ENCODE results near the gene ZNF474. TPM values are rescaled to one million over a fixed set of nuclear protein-coding genes. Genes with fewer than 3 reads are reported as not detected.

Gene ZNF474
- total and polyA plus RNA-seq, 2 donors (not counting 1 experiment from before 2014, with no cell fraction given): 0.12 TPM; not detected in 1

DNA sequence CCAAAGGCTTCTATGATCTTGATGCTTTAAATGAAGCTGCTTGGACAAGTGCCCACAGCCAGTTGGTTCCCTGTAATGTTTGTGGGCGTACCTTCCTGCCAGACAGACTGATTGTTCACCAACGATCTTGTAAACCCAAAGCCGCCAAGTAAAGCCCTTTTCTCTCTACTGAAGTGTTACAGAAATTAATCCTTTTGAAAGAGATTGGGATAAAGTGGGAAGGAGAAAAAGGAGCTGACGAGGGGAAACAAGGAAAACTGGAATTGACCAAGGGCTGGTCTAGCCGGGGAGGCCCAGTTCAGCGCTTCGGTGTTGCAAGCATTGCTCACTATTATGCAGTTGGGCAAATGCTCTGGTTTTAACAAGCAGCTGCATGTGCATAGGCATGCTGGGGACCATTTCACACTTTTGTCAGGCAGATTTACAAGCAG lies 53.2 kb downstream of the ZNF474 start:
- Mint-ChIP-seq H3K27ac (no peak overlapping the region), H3K4me3 (no peak overlapping the region), H3K9me3 (ENCODE audit: insufficient read depth) (peaks cover 4% of the 10 kb centered on the region), H3K4me1 (no peaks in the 10 kb centered on the region), H3K27me3 (peaks cover 20% of the 10 kb centered on the region)
- POLR2A ChIA-PET: no interaction called here
- H2AFZ ChIP-seq (ENCODE audit: insufficient read depth, low read depth, low read length, poor library complexity, severe bottlenecking): no peak overlapping the region
- no peak overlapping the region for H3K27ac ChIP-seq (ENCODE audit: low read length in 2 of 2)
- no peaks in the 10 kb centered on the region for H3K4me1 ChIP-seq (ENCODE audit: control insufficient read depth in 2 of 2, insufficient read depth in 2 of 2, low read length in 2 of 2)
- CTCF ChIA-PET: no interaction called here
- H3K9me3 ChIP-seq (ENCODE audit: control extremely low read depth in 1 of 3, control insufficient read depth in 2 of 3, insufficient read depth in 1 of 3, low read length in 2 of 3): no peaks in the 10 kb centered on the region
- no peak for ATAC-seq (ENCODE audit: low read depth)
- intact Hi-C loops (cut with micrococcal nuclease): no loop called here
- H3K27me3 ChIP-seq (replicated peaks in 1 of 4; ENCODE audit: control extremely low read depth in 1 of 4, control insufficient read depth in 3 of 4, insufficient read depth in 4 of 4, low read length in 3 of 4): peaks cover 0 to 2% (median 0%) of the 10 kb centered on the region in 4 experiments
- H3K4me2 ChIP-seq (replicated peaks; ENCODE audit: low read depth, low read length, poor library complexity, severe bottlenecking): no peak overlapping the region
- DNase-seq: no peak
- H3K4me3 ChIP-seq (ENCODE audit: control extremely low read depth in 1 of 5, extremely low read depth in 1 of 5, insufficient read depth in 1 of 5, low read depth in 2 of 5, low read length in 4 of 5): no peak overlapping the region
- H3K9ac ChIP-seq (ENCODE audit: low read length): no peak overlapping the region
- TF ChIP-seq, protein P1, sequence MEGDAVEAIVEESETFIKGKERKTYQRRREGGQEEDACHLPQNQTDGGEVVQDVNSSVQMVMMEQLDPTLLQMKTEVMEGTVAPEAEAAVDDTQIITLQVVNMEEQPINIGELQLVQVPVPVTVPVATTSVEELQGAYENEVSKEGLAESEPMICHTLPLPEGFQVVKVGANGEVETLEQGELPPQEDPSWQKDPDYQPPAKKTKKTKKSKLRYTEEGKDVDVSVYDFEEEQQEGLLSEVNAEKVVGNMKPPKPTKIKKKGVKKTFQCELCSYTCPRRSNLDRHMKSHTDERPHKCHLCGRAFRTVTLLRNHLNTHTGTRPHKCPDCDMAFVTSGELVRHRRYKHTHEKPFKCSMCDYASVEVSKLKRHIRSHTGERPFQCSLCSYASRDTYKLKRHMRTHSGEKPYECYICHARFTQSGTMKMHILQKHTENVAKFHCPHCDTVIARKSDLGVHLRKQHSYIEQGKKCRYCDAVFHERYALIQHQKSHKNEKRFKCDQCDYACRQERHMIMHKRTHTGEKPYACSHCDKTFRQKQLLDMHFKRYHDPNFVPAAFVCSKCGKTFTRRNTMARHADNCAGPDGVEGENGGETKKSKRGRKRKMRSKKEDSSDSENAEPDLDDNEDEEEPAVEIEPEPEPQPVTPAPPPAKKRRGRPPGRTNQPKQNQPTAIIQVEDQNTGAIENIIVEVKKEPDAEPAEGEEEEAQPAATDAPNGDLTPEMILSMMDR (IDR thresholded peaks at IDR 0.05): no peak
- TF ChIP-seq EZH2 (IDR thresholded peaks at IDR 0.05; ENCODE audit: borderline replicate concordance, insufficient read depth, low read depth, low read length, poor library complexity, severe bottlenecking): no peak
- no peaks in the 10 kb centered on the region for H3K36me3 ChIP-seq (replicated peaks in 1 of 2; ENCODE audit: control extremely low read depth in 1 of 2, control insufficient read depth in 1 of 2, extremely low read depth in 1 of 2, insufficient read depth in 2 of 2, low read length in 1 of 2)
- H3K79me2 ChIP-seq (ENCODE audit: control insufficient read depth, insufficient read depth, low read length): no peaks in the 10 kb centered on the region
- 73% methylated on average over 4 of the region's 7 CpGs for WGBS (ENCODE audit: insufficient coverage)
- no peaks in the 10 kb centered on the region for H4K20me1 ChIP-seq (ENCODE audit: control insufficient read depth, insufficient read depth, low read length, poor library complexity, severe bottlenecking)

DNA sequence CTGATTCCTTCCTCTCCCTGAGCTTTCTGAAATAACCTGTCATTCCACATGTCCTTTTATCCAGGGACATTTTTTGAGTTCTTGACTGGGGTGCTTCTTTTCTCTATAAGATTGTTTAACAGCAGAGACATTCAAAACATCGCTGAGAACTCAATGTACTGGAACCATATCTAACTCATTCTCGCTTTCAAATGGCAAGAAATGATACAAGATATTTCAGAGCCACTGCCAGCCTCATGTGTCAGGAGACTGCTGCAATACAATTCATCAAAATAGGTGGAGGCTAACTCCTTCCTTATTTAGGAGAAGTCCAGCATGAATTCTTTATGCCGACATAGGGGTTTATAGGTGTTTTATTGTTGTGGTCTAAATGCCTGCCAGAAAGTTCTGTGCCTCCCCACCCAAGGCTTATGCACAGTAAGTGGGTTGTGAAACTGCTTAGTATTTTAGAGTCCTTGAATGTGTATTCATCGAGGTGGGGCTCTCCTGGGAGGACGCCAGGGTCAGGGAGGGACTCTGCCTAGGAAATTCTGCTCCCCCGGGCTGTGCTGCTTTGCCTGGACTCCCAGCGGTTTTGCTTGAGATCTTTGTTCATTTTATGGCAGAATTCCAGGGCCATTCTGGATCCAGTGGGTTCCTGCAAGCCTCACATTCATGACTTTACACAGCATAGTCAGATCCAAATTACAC lies 53.9 kb downstream of the ZNF474 start:
- intact Hi-C loops (cut with micrococcal nuclease): no loop called here
- no peaks in the 10 kb centered on the region for H3K79me2 ChIP-seq (ENCODE audit: control insufficient read depth, insufficient read depth, low read length)
- no peak for TF ChIP-seq EZH2 (IDR thresholded peaks at IDR 0.05; ENCODE audit: borderline replicate concordance, insufficient read depth, low read depth, low read length, poor library complexity, severe bottlenecking)
- TF ChIP-seq, protein P1 (IDR thresholded peaks at IDR 0.05): no peak
- no peak overlapping the region for H2AFZ ChIP-seq (ENCODE audit: insufficient read depth, low read depth, low read length, poor library complexity, severe bottlenecking)
- no peak overlapping the region for H3K4me3 ChIP-seq (ENCODE audit: control extremely low read depth in 1 of 5, extremely low read depth in 1 of 5, insufficient read depth in 1 of 5, low read depth in 2 of 5, low read length in 4 of 5)
- Mint-ChIP-seq H3K4me3 (no peak overlapping the region), H3K27me3 (peaks cover 23% of the 10 kb centered on the region), H3K27ac (no peak overlapping the region), H3K4me1 (no peaks in the 10 kb centered on the region), H3K9me3 (ENCODE audit: insufficient read depth) (peaks cover 4% of the 10 kb centered on the region)
- no peak overlapping the region for H3K9ac ChIP-seq (ENCODE audit: low read length)
- 65% methylated on average over 5 of the region's 7 CpGs for WGBS (ENCODE audit: insufficient coverage)
- no peak overlapping the region for H3K27ac ChIP-seq (ENCODE audit: low read length in 2 of 2)
- ChIA-PET POLR2A (no interaction called here), CTCF (interaction anchor here (1.1 kb wide), 1 partner anchor 13 kb away, joined by 3 read pairs; no protein-coding TSS in a partner anchor)
- H3K36me3 ChIP-seq (replicated peaks in 1 of 2; ENCODE audit: control extremely low read depth in 1 of 2, control insufficient read depth in 1 of 2, extremely low read depth in 1 of 2, insufficient read depth in 2 of 2, low read length in 1 of 2): no peaks in the 10 kb centered on the region
- peaks cover 0 to 2% (median 0%) of the 10 kb centered on the region in 4 experiments for H3K27me3 ChIP-seq (replicated peaks in 1 of 4; ENCODE audit: control extremely low read depth in 1 of 4, control insufficient read depth in 3 of 4, insufficient read depth in 4 of 4, low read length in 3 of 4)
- H4K20me1 ChIP-seq (ENCODE audit: control insufficient read depth, insufficient read depth, low read length, poor library complexity, severe bottlenecking): no peaks in the 10 kb centered on the region
- ATAC-seq (ENCODE audit: low read depth): no peak
- H3K9me3 ChIP-seq (ENCODE audit: control extremely low read depth in 1 of 3, control insufficient read depth in 2 of 3, insufficient read depth in 1 of 3, low read length in 2 of 3): no peaks in the 10 kb centered on the region
- no peak for DNase-seq
- H3K4me1 ChIP-seq (ENCODE audit: control insufficient read depth in 2 of 2, insufficient read depth in 2 of 2, low read length in 2 of 2): no peaks in the 10 kb centered on the region
- no peak overlapping the region for H3K4me2 ChIP-seq (replicated peaks; ENCODE audit: low read depth, low read length, poor library complexity, severe bottlenecking)

Data from B cell (primary cell).